Regular cardiac myocyte (primary cell): ENCODE results near the gene MRPL36. TPM values are rescaled to one million over a fixed set of nuclear protein-coding genes. Genes with fewer than 3 reads are reported as not detected.

Source experiments
- total RNA-seq: library from RNA; depleted of rRNA; stranded (reverse); fragments of >200 nt; gene quantifications from 2 replicates; pipeline ENCODE4 v1.2.3, GENCODE V29; 2014

The MRPL36 gene
- total RNA-seq = 32.7 and 69.6 TPM in 2 replicates

DNA sequence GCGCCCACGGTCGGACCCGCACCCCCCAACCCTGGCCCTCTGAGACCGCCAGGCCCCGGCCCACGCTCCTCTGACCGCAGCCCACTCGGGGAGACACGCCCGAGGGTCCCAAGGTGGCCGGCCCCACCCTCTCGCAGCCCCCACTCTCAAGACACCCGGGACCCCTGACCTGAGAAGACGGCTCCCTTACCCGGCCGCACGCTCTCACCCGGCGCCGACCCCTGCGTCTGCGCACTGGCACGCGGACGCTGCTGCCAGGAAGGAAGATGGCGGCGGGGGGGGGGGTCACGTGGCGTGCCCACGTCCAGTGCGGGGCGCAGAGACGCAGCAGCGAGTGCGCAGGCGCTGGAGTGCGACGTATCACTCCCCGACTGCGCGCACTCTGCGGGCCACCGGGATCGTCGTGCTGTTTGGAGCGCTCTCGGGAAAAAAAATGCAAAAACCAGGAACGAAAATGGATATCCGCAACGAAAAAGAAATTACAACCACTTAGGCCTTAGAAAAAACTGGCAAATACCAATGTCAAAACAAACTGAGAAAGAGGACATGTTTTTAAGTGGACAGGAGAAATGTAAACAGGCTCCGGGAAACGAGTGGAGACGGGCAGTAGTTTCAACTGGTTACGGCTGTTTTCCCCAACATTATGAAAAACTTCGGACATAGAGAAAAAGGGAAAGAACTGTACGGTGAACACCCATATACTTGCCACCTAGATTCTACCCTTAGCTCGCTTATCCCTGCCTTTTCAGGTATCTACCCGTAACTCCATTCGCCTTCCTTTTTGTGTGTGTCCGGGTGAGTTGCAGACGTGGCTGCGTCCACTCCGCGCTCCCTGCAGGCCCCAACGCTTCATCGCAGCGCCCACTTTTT is at the start of gene MRPL36:
TSS of gene MRPL36 (minus strand) at position 236 of the 870 bp plus-strand sequence. CDS start 902 bp downstream, outside the sequence.

DNA sequence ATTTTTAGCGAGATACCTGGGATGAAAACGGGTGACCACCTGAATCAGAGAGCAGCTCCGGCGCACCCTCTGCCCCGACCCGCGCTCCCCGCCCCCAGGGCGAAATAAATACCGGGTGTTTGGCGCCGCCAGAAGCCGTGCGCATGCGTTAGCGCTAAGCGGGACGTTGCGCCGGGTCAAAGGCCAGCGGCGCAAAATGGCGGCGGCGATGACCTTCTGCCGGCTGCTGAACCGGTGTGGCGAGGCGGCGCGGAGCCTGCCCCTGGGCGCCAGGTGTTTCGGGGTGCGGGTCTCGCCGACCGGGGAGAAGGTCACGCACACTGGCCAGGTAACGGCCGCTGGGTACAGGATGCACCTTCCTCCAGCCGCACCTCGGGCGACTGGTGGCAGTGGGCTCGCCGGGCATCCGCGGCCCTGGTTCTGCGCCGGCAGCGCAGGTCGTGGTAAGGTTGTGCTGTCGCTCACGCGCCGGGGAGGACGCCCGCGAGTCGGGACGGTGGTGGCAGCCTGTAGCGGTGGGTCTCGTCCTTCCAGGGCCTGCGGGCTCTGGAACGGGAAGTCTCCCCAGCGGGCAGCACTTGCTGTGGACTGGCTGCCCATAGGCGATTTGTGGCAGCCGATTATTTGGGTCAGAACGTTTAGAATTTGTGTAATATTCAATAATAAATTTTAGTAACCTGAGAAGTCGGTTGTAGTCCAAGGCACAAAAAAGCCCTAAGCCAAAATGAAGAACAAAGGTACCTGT is 1.8 kb upstream of the MRPL36 start, which contains the start of gene NDUFS6:
TSS of gene NDUFS6 (plus strand) at position 186 of the 745 bp plus-strand sequence. CDS start at position 197, 11 bp downstream.

Other genes with a start within 250 kb of the MRPL36 start
- gene NDUFS6, start 1.6 kb upstream of the MRPL36 start, total RNA-seq = 32.7 and 94.9 TPM in 2 replicates
- gene IRX4, start 83.1 kb upstream of the MRPL36 start, total RNA-seq = not detected in 2 replicates